MCF 10A (cell line): ENCODE measurements around the gene ATP5MC2. TPM values are rescaled to one million over a fixed set of nuclear protein-coding genes. Genes with fewer than 3 reads are reported as not detected.

Source experiments
- BruUV-seq: library from RNA; stranded (reverse); fragments of 400-500 nt; replicated peaks from 2 replicates; lab custom pipeline; 2021; lab: Mats Ljungman, UMichigan
- CTCF ChIA-PET: fragments of 300-600 bp; sonication (Branson Sonifier 250); formaldehyde crosslinking; extraction: SDS; loops from one replicate; lab custom pipeline; 2021; ENCODE audit warnings: antibody characterized with exemption, inconsistent platforms; lab: Yijun Ruan, JAX
- POLR2A ChIA-PET: fragments of 300-600, 350-650 bp; sonication (Branson Sonifier 250); formaldehyde crosslinking; extraction: SDS; loops from one replicate; lab custom pipeline; 2020; ENCODE audit warnings: antibody characterized with exemption, inconsistent platforms; lab: Yijun Ruan, JAX
- DNase-seq: peaks from one replicate; pipeline ENCODE4 v3.0.0-alpha.2; 2018; ENCODE audit not compliant: unreplicated experiment
- H3K27ac Mint-ChIP-seq: one replicate; pipeline ENCODE4 v1.8.0; 2022; ENCODE audit warnings: mild to moderate bottlenecking, low read depth, mixed read lengths; ENCODE audit not compliant: unreplicated experiment
- H3K27me3 Mint-ChIP-seq: one replicate; pipeline ENCODE4 v1.8.0; 2022; ENCODE audit warnings: mixed read lengths; ENCODE audit not compliant: insufficient read depth, unreplicated experiment
- H3K36me3 Mint-ChIP-seq: one replicate; pipeline ENCODE4 v1.8.0; 2022; ENCODE audit warnings: mild to moderate bottlenecking, moderate library complexity, mixed read lengths; ENCODE audit not compliant: insufficient read depth, unreplicated experiment
- H3K4me1 Mint-ChIP-seq: one replicate; pipeline ENCODE4 v1.8.0; 2022; ENCODE audit warnings: mixed read lengths; ENCODE audit not compliant: insufficient read depth, unreplicated experiment
- H3K4me3 Mint-ChIP-seq: one replicate; pipeline ENCODE4 v1.8.0; 2022; ENCODE audit warnings: mild to moderate bottlenecking, moderate library complexity, mixed read lengths; ENCODE audit not compliant: unreplicated experiment
- H3K9me3 Mint-ChIP-seq: one replicate; pipeline ENCODE4 v1.8.0; 2022; ENCODE audit warnings: mixed read lengths; ENCODE audit not compliant: unreplicated experiment
- intact Hi-C: fragments of 100-400 bp; cut with micrococcal nuclease; formaldehyde crosslinking; loops from 2 replicates; pipeline ENCODE4 v1.14.1; 2022
- total RNA-seq: library from RNA; stranded (reverse); gene quantifications from 2 replicates; pipeline ENCODE4 v1.2.3, GENCODE V29; 2022
- TF ChIP-seq, protein P1 (sequence below): fragments of 200-600 bp; IDR thresholded peaks from one replicate; pipeline ENCODE4 v1.8.0; 2022; ENCODE audit warnings: antibody characterized with exemption, mild to moderate bottlenecking; ENCODE audit not compliant: unreplicated experiment

ATP5MC2 gene
- total RNA-seq, 1 experiment from 2014 or later: 381 TPM

DNA sequence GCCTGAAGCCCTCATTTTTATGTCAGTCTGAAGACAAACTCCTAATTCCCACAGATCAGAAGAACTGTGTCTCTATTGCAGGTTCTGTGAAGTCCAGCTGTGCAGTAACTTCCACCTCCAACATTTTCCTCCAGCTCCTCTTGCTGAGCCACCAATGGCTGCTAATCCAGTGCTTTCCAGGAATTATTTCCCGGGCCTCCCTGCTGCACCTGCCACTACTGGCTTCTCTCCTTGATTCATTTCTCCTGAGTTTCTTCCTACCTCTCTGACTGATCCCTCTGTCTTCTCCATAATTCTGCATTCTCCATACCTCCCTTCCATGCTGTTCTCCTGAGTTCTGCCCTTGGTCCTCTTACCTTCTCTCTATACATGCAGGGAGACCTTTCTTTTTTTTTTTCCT lies 30.2 kb upstream of the ATP5MC2 start:
- DNase-seq: no peak
- CTCF ChIA-PET: interaction anchor here (10.0 kb wide), 1 partner anchor 39 kb away, joined by 339 read pairs; no protein-coding TSS in a partner anchor
- TF ChIP-seq, protein P1, sequence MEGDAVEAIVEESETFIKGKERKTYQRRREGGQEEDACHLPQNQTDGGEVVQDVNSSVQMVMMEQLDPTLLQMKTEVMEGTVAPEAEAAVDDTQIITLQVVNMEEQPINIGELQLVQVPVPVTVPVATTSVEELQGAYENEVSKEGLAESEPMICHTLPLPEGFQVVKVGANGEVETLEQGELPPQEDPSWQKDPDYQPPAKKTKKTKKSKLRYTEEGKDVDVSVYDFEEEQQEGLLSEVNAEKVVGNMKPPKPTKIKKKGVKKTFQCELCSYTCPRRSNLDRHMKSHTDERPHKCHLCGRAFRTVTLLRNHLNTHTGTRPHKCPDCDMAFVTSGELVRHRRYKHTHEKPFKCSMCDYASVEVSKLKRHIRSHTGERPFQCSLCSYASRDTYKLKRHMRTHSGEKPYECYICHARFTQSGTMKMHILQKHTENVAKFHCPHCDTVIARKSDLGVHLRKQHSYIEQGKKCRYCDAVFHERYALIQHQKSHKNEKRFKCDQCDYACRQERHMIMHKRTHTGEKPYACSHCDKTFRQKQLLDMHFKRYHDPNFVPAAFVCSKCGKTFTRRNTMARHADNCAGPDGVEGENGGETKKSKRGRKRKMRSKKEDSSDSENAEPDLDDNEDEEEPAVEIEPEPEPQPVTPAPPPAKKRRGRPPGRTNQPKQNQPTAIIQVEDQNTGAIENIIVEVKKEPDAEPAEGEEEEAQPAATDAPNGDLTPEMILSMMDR: no peak
- intact Hi-C loops: no loop called here
- Mint-ChIP-seq H3K27me3 (peaks cover 73% of the 10 kb centered on the region), H3K27ac (no peak overlapping the region), H3K4me3 (no peak overlapping the region), H3K9me3 (no peaks in the 10 kb centered on the region), H3K4me1 (peaks cover 5% of the 10 kb centered on the region), H3K36me3 (no peaks in the 10 kb centered on the region)
- POLR2A ChIA-PET: interaction anchor here (1.9 kb wide), 1 partner anchor 37 kb away, joined by 5 read pairs; no protein-coding TSS in a partner anchor
- no TSS peak for BruUV-seq

DNA sequence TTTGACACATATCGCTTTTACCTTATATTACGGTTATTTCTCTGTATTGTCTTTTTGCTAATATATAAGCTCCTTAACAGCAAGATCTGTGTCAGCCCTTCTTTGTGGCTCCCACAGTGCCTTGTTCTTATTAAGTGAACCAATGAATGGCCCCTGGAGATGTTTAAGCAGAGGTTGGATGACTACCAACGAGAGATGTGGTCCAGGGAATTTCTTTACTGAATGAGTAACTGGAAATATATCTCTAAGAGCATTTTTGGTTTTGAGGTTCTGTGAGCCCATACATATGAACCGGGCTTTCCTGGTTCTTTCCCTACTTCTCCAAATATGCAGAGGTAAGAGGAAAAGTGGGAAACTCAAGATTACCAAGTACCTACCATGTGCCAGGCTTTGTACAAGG lies 27.9 kb upstream of the ATP5MC2 start:
- POLR2A ChIA-PET: interaction anchor here (0.8 kb wide), 1 partner anchor 40 kb away, joined by 3 read pairs; no protein-coding TSS in a partner anchor
- no peak for DNase-seq
- CTCF ChIA-PET: interaction anchor here (0.6 to 10.0 kb wide), 6 partner anchors 10 to 269 kb away, joined by 3 to 339 read pairs (median 10); partner anchors contain the start of gene CALCOCO1
- BruUV-seq: no TSS peak
- intact Hi-C loops: loop anchor here (5.0 kb wide), 1 partner anchor 284 kb away; the partner anchor contains the start of gene HOXC10
- no peaks in the 10 kb centered on the region for H3K36me3 Mint-ChIP-seq
- H3K27me3 Mint-ChIP-seq: peaks cover 81% of the 10 kb centered on the region
- TF ChIP-seq, protein P1: no peak
- H3K9me3 Mint-ChIP-seq: no peaks in the 10 kb centered on the region
- H3K4me1 Mint-ChIP-seq: peaks cover 5% of the 10 kb centered on the region
- no peak overlapping the region for H3K4me3 Mint-ChIP-seq
- H3K27ac Mint-ChIP-seq: no peak overlapping the region

DNA sequence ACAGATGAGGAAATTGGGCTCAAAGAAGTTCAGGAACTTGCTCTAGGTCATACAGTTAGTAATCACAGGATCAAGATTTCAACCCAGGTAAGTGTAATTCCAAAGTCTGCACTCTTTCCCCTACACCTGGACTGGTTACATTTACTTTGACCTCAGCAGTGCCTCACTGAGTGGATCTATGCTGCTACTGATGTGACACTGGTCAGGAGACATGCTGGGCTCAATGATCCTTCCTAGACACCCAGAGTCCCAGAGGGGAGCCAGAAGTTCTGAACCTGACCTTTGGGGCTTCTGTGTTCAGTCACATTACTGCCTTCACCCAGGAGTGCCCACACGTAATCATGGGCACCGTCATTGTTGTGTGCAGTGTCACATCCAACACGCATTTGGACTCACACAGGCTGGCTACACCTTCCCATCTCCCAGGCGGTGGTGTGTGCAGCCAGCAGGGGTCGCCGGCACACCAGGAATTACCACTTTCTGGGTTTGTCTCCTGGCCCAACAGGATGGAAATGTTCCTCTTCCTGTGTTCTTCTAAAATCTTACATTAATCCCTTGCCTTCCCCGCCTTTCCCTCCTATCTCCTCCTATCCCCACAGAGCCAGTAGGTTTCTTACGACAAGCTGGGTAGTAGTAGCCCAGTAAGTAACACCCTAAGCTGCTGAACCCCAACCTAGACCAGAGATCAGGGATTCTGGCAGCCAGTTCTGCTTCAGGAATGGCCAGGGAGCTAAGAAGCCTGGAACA lies 25.8 kb upstream of the ATP5MC2 start:
- Mint-ChIP-seq H3K9me3 (no peaks in the 10 kb centered on the region), H3K27ac (no peak overlapping the region), H3K36me3 (no peaks in the 10 kb centered on the region), H3K4me3 (no peak overlapping the region), H3K4me1 (peaks cover 5% of the 10 kb centered on the region), H3K27me3 (peaks cover 80% of the 10 kb centered on the region)
- TF ChIP-seq, protein P1: peak; percentile 95
- BruUV-seq: no TSS peak
- intact Hi-C loops: loop anchor here (1.0 to 5.0 kb wide), 3 partner anchors 42 to 286 kb away; partner anchors contain the start of gene HOXC10
- DNase-seq: peak; percentile 82
- ChIA-PET POLR2A (interaction anchor here (0.6 to 1.3 kb wide), 5 partner anchors 25 to 68 kb away, joined by 3 to 6 read pairs (median 5); no protein-coding TSS in a partner anchor), CTCF (interaction anchor here (0.5 to 10.0 kb wide), 40 partner anchors 8 to 686 kb away, joined by 3 to 339 read pairs (median 4); partner anchors contain the start of gene CALCOCO1)

DNA sequence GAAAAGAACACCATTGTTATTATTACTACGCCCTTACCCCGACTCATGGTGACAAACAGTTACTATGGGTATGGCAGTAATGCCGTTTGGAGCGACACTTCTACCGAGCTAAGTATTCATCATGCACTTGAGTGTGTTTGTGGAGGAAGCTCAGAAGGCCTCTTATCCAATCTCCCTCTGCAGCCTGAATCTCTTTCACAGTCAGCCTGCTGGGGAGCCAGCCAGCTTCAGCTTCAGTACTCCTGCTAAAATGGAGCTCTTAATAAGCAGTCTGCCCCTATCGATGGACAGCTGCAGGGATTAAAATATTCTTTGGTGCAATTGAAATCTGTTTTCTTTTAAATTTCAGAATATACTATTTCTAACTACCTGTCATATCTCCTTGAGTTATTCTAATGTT lies 24.7 kb upstream of the ATP5MC2 start:
- Mint-ChIP-seq H3K27ac (no peak overlapping the region), H3K9me3 (no peaks in the 10 kb centered on the region), H3K36me3 (no peaks in the 10 kb centered on the region), H3K27me3 (peaks cover 69% of the 10 kb centered on the region), H3K4me3 (no peak overlapping the region), H3K4me1 (peaks cover 5% of the 10 kb centered on the region)
- BruUV-seq: no TSS peak
- TF ChIP-seq, protein P1: no peak
- ChIA-PET POLR2A (no interaction called here), CTCF (interaction anchor here (0.6 to 4.5 kb wide), 10 partner anchors 9 to 160 kb away, joined by 3 to 172 read pairs (median 4); no protein-coding TSS in a partner anchor)
- intact Hi-C loops: loop anchor here (5.0 kb wide), 1 partner anchor 287 kb away; the partner anchor contains the start of gene HOXC10
- no peak for DNase-seq
